NCI-H774 (cell line): ENCODE results near the gene ZNF614.
"Not testable (repeated sequence)": the region's sequence is repeated elsewhere in the genome, so short reads cannot be mapped to it uniquely, and the experiment has no call there.

ENCODE experiments used
- DNase-seq: peaks from one replicate; lab custom pipeline; 2025; lab: John Stamatoyannopoulos, UW

The ZNF614 gene

DNA sequence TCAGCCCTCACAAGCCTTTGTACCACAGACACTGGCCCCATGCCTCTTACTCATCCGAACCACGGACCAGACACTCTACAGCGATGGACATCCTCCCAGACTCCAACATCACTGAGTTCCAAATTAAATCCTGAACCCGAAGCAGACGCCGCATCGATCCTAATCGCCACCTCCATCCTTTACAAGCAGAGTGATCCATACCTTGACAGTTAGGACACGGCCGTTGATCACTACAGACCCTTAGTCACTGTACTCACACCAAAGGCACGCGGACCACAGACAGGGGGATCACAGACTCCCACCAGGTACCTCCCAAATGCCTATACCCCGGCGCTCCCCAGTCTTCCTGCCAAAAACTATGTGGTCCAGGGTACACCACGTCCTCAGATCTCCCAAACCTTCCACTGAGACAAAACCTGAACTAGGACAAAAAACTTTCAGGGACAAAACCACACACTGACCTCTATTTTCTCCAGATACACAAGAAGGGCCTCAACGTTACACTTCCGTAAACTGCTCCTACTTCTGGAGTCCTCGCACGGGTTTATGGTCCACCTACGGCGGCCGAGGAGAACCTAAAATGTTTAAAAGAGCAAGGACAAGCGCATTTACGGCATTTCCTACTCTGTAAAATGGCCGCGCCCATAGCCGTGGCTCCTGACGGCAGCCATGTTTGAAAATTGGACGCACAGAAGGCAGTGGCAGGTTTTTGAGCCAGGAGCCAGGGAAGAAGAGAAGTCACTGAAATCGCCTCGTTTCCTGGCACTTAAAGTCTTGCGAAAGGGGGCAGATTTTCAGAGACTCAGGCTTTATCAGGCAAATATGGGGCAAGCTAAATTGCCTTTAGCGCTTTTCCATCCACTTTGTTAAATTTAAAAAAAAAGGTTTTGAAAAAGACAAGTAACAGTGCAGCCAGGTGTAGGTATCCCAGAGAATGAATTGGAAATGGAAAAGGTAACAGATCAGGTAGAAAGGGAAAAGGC, 41.6 kb downstream of the ZNF614 start, which contains the start of gene ZNF350:
Gene ZNF350 (minus strand): TSS at position 532 of the 983 bp plus-strand sequence. CDS start 12,480 bp downstream, outside the sequence.
- peak; percentile 85 for DNase-seq

- DNase-seq = no peak
Observed at GRCh38 chr19:51983361-51983760, 44.8 kb downstream of the ZNF614 start.

- not testable (repeated sequence) for DNase-seq
Observed at GRCh38 chr19:51980926-51981325, 47.3 kb downstream of the ZNF614 start.

- DNase-seq = no peak
Observed at GRCh38 chr19:51980116-51980736, 48.0 kb downstream of the ZNF614 start.

- no peak for DNase-seq
Observed at GRCh38 chr19:51978882-51979281, 49.3 kb downstream of the ZNF614 start.

- DNase-seq = no peak
Observed at GRCh38 chr19:51977346-51977745, 50.8 kb downstream of the ZNF614 start.

DNA sequence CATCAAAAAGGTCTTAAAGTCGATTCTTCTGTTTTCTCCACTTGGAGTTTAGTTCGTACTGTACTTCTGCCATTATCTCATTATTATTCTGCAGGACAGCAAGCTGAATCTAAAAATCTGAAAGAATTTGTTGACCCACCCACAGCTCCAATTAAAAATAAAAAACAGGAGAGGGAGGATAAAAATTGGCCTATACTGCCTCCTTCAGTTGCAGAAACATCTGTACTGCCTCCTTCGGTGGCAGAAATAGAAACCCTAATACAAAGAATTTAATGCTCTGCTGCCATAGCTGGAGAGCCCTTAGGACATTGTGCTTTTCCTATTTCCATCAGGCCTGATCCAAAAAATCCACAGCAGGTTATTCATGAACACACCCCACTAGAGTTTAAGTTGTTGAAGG, 51.3 kb downstream of the ZNF614 start:
- no peak for DNase-seq

DNA sequence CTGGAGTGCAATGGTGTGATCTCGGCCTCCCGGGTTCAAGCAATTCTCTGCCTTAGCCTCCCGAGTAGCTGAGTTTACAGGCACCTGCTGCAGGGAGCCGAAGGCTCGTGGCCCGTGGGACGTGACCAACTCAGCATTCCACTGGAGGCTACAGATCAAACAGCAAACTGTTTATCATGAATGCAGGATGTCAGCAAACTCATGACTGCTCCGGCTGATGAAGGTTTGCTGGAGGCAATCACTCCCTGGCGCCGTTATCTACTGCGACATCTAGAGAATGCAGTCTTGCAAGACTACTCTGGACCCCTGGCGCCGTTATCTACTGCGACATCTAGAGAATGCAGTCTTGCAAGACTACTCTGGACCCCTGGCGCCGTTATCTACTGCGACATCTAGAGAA, 52.4 kb downstream of the ZNF614 start:
- DNase-seq = not testable (repeated sequence)

- no peak for DNase-seq
Observed at GRCh38 chr19:51971624-51972023, 56.6 kb downstream of the ZNF614 start.

GRCh38 chr19:51970718-51971117, 57.5 kb downstream of the ZNF614 start:
- no peak for DNase-seq

DNA sequence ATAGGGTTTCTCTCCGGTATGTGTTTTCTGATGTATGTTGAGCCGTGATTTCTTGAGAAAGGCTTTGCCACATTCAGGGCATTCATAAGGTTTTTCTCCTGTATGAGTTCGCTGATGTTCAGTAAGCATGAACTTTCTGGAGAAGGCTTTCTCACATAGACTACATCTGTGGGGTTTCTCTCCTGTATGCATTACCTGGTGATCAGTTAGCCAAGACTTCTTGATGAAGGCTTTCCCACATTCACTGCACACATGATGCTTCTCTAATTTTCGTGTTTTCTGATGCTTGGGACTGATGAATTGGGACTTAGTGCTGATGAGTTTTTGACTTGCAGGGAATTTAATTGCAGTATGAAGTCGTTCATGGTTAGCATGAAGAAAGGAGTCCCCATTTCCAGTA, 62.6 kb downstream of the ZNF614 start:
- no peak for DNase-seq
